ENCODE data around the gene RCOR1.

- TF ChIP-seq CTCF (IDR thresholded peaks at IDR 0.05; ENCODE audit: insufficient read depth, low read length, poor library complexity, severe bottlenecking), result no peak
- TF ChIP-seq EZH2phosphoT487 (conservative IDR thresholded peaks at IDR 0.05; ENCODE audit: low read length), result no peak
Measured at GRCh38 chr14:102695167-102695555, 102.7 kb downstream of the RCOR1 start.
